WTC11 (cell line): ENCODE measurements around the gene ITIH5. TPM values are rescaled to one million over a fixed set of nuclear protein-coding genes. Genes with fewer than 3 reads are reported as not detected.

Experiments used
- ATAC-seq: fragments of 200-7000 bp; cut with Tn5 transposase; 2 replicates; pipeline ENCODE4 v1.10.0; 2021; ENCODE audit warnings: mild to moderate bottlenecking, moderate library complexity
- CTCF ChIA-PET: fragments of 300-600 bp; sonication (Branson Sonifier 250); formaldehyde crosslinking; loops from one replicate; lab custom pipeline; 2021; ENCODE audit warnings: antibody characterized with exemption; lab: Charles Lee
- POLR2A ChIA-PET: fragments of 350-600 bp; sonication (Branson Sonifier 250); formaldehyde crosslinking; loops from one replicate; lab custom pipeline; 2021; ENCODE audit warnings: antibody characterized with exemption; lab: Charles Lee
- DNase-seq: peaks from one replicate; pipeline ENCODE4 v3.0.0; 2021; ENCODE audit warnings: low spot score
- H3K27ac Mint-ChIP-seq: 2 replicates; pipeline ENCODE4 v1.8.0; 2021; ENCODE audit warnings: mixed read lengths
- H3K27me3 Mint-ChIP-seq: 2 replicates; pipeline ENCODE4 v1.8.0; 2021; ENCODE audit warnings: low read depth, mild to moderate bottlenecking, moderate library complexity, mixed read lengths
- H3K36me3 Mint-ChIP-seq: 2 replicates; pipeline ENCODE4 v1.8.0; 2021; ENCODE audit warnings: mixed read lengths
- H3K4me1 Mint-ChIP-seq: 2 replicates; pipeline ENCODE4 v1.8.0; 2022; ENCODE audit warnings: mixed read lengths
- H3K4me3 Mint-ChIP-seq: 2 replicates; pipeline ENCODE4 v1.8.0; 2021; ENCODE audit warnings: mild to moderate bottlenecking, moderate library complexity, mixed read lengths
- H3K9me3 Mint-ChIP-seq: 2 replicates; pipeline ENCODE4 v1.8.0; 2021; ENCODE audit warnings: mixed read lengths
- CREB1 ChIP-seq: sonication (generic); formaldehyde crosslinking; IDR thresholded peaks from 2 replicates; pipeline ENCODE4 v1.8.0; 2023; ENCODE audit warnings: mild to moderate bottlenecking, missing genetic modification reagents
- FOXJ3 ChIP-seq: sonication (generic); formaldehyde crosslinking; IDR thresholded peaks from 2 replicates; pipeline ENCODE4 v1.9.0; 2021; ENCODE audit warnings: missing genetic modification reagents, mild to moderate bottlenecking, borderline replicate concordance
- FOXP1 ChIP-seq: sonication (generic); formaldehyde crosslinking; IDR thresholded peaks from 2 replicates; pipeline ENCODE4 v1.8.0; 2022; ENCODE audit warnings: missing genetic modification reagents, mild to moderate bottlenecking, moderate library complexity, borderline replicate concordance
- NR1H2 ChIP-seq: sonication (generic); formaldehyde crosslinking; IDR thresholded peaks from 2 replicates; pipeline ENCODE4 v1.9.0; 2021; ENCODE audit warnings: mild to moderate bottlenecking, moderate library complexity, missing genetic modification reagents
- NR2C2 ChIP-seq: sonication (generic); formaldehyde crosslinking; IDR thresholded peaks from 2 replicates; pipeline ENCODE4 v1.8.0; 2022; ENCODE audit warnings: mild to moderate bottlenecking, missing genetic modification reagents
- RORB ChIP-seq: fragments of 250-450 bp; sonication (Bioruptor Pico); IDR thresholded peaks from 2 replicates; pipeline ENCODE4 v1.9.0; 2021; ENCODE audit warnings: mild to moderate bottlenecking
- ZNF219 ChIP-seq: sonication (generic); formaldehyde crosslinking; IDR thresholded peaks from 2 replicates; pipeline ENCODE4 v1.8.0; 2023; ENCODE audit warnings: missing genetic modification reagents, mild to moderate bottlenecking, borderline replicate concordance
- total RNA-seq: library from RNA; stranded (reverse); gene quantifications from 3 replicates; pipeline ENCODE4 v1.2.3, GENCODE V29; 2021
- TF ChIP-seq, protein P1 (sequence below): sonication (generic); formaldehyde crosslinking; IDR thresholded peaks from 2 replicates; pipeline ENCODE4 v1.8.1; 2023; ENCODE audit warnings: mild to moderate bottlenecking, missing genetic modification reagents
- TF ChIP-seq, protein P2 (sequence below): fragments of 250-450 bp; sonication (Bioruptor Pico); IDR thresholded peaks from 2 replicates; pipeline ENCODE4 v1.8.0; 2021; ENCODE audit warnings: mild to moderate bottlenecking
- TF ChIP-seq, protein P3 (sequence below): fragments of 250-450 bp; sonication (Bioruptor Pico); conservative IDR thresholded peaks from 2 replicates; pipeline ENCODE4 v1.9.0; 2021; ENCODE audit warnings: mild to moderate bottlenecking
- TF ChIP-seq, protein P4 (sequence below): fragments of 250-450 bp; sonication (Bioruptor Pico); IDR thresholded peaks from 2 replicates; pipeline ENCODE4 v2.1.2; 2022; ENCODE audit warnings: mild to moderate bottlenecking, moderate library complexity
- TF ChIP-seq, protein P5 (sequence below): fragments of 200-600 bp; IDR thresholded peaks from 2 replicates; pipeline ENCODE4 v1.8.0; 2022; ENCODE audit warnings: antibody characterized with exemption
- TF ChIP-seq, protein P6 (sequence below): sonication (generic); formaldehyde crosslinking; IDR thresholded peaks from 2 replicates; pipeline ENCODE4 v1.8.1; 2022; ENCODE audit warnings: low read depth, mild to moderate bottlenecking, moderate library complexity, missing genetic modification reagents, borderline replicate concordance
- TF ChIP-seq, protein P7 (sequence below): sonication (generic); formaldehyde crosslinking; IDR thresholded peaks from 2 replicates; pipeline ENCODE4 v1.8.1; 2022; ENCODE audit warnings: mild to moderate bottlenecking, missing genetic modification reagents, moderate library complexity, borderline replicate concordance
- TF ChIP-seq, protein P8 (sequence below): sonication (generic); formaldehyde crosslinking; conservative IDR thresholded peaks from 2 replicates; pipeline ENCODE4 v1.8.1; 2023; ENCODE audit warnings: mild to moderate bottlenecking, low read depth, missing genetic modification reagents, moderate library complexity

ITIH5 gene
- total RNA-seq, 1 experiment from 2014 or later = 3.1 TPM

DNA sequence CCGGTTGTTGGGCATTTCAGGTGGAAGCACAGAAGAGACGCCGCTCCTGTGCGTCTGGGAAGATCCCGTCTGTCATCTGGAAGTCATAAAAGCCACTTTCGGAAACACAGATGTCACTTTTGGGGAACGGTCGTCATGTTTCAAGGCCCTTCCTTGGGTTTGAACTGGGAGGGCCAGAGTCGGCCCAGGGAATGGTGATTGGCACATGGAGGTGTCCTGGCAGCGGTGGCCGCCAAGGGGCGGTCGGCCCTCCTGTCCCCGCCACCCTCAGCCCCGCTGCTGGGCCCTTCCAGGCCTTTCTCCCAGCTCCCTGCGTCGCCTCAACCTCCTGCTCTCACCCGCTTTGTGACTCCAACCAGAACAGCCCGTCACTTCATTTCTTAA, 140.8 kb downstream of the ITIH5 start (continued):
- TF ChIP-seq, protein P1, sequence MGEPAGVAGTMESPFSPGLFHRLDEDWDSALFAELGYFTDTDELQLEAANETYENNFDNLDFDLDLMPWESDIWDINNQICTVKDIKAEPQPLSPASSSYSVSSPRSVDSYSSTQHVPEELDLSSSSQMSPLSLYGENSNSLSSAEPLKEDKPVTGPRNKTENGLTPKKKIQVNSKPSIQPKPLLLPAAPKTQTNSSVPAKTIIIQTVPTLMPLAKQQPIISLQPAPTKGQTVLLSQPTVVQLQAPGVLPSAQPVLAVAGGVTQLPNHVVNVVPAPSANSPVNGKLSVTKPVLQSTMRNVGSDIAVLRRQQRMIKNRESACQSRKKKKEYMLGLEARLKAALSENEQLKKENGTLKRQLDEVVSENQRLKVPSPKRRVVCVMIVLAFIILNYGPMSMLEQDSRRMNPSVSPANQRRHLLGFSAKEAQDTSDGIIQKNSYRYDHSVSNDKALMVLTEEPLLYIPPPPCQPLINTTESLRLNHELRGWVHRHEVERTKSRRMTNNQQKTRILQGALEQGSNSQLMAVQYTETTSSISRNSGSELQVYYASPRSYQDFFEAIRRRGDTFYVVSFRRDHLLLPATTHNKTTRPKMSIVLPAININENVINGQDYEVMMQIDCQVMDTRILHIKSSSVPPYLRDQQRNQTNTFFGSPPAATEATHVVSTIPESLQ (CRISPR knock-in tag) = no peak
- TF ChIP-seq FOXJ3 (CRISPR knock-in tag) = no peak
- TF ChIP-seq, protein P2, sequence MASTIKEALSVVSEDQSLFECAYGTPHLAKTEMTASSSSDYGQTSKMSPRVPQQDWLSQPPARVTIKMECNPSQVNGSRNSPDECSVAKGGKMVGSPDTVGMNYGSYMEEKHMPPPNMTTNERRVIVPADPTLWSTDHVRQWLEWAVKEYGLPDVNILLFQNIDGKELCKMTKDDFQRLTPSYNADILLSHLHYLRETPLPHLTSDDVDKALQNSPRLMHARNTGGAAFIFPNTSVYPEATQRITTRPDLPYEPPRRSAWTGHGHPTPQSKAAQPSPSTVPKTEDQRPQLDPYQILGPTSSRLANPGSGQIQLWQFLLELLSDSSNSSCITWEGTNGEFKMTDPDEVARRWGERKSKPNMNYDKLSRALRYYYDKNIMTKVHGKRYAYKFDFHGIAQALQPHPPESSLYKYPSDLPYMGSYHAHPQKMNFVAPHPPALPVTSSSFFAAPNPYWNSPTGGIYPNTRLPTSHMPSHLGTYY (CRISPR knock-in tag) = no peak

DNA sequence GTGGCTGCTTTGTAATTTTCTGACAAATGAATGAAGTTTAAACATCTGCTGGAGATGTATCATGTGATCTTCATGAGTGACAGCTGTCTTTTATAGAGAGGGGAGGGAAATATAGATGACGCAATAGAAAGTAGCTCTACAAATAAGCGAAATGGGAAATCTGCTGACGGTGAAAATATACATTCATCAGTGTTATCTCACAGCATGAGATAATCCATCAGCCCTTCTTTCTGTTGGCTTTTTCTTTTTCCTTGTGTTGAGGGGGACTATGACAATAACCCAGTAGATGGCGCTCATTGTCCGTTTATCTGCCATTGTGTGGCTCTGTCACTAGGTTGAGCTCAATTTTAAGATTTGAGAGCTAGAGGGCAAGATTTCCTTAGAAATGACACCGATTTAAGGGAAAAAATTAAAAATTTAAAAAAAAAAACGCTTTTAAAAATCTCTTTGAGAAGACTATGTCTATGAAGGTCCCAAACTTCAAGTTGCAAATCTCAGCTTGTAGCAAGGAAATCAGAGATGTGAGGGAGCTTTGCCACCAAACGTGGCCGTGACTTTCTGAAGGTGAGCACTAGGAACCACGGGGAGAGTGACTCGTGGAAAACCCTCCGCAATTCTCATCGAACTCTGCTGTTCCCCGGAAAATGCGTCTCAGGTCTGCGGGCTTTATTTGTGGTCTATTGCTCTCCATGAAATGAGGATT, 141.3 kb downstream of the ITIH5 start:
- Mint-ChIP-seq H3K9me3 (no peaks in the 10 kb centered on the region), H3K27ac (no peak overlapping the region), H3K4me3 (no peak overlapping the region), H3K4me1 (peaks cover 4% of the 10 kb centered on the region; the same call in 1 of the 2 replicates), H3K36me3 (no peaks in the 10 kb centered on the region), H3K27me3 (no peaks in the 10 kb centered on the region; the same call in 1 of the 2 replicates)
- CTCF ChIA-PET = interaction anchor here (0.5 to 2.2 kb wide), 66 partner anchors 9 to 1787 kb away, joined by 3 to 96 read pairs (median 4); partner anchors contain the start of genes ATP5F1C, ITIH2, ITIH5 and KIN
- POLR2A ChIA-PET = interaction anchor here (0.7 to 1.0 kb wide), 2 partner anchors 161 to 1381 kb away, joined by 3 to 9 read pairs; no protein-coding TSS in a partner anchor
- TF ChIP-seq, protein P3, sequence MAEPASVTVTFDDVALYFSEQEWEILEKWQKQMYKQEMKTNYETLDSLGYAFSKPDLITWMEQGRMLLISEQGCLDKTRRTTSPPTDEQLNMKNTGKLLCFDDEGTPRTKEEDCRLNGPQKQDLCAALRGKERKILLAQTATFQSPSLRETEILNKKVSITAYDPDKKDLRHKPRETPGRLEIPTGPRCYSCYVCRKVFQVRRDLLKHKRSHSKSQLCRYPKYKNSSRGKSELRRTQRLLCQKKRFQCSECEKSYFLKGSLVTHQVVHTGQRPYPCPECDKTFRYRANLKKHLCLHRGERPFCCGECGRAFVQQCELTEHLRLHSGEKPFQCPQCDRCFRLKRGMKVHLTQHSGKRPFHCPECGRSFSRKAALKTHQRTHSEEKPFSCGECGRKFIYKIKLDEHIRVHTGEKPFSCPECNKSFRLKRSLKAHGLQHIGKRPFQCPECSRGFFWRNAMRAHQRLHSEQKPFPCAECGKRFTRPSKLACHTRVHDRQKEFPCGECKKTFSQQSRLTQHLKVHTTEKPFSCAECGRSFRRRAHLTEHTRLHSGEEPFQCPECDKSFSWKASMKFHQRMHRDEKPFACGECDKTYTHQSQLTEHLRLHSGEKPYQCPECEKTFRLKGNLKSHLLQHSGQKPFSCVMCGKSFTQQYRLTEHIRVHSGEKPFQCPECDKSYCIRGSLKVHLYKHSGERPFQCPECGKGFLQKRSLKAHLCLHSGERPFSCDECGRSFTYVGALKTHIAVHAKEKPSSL (CRISPR knock-in tag) = no peak
- TF ChIP-seq, protein P4, sequence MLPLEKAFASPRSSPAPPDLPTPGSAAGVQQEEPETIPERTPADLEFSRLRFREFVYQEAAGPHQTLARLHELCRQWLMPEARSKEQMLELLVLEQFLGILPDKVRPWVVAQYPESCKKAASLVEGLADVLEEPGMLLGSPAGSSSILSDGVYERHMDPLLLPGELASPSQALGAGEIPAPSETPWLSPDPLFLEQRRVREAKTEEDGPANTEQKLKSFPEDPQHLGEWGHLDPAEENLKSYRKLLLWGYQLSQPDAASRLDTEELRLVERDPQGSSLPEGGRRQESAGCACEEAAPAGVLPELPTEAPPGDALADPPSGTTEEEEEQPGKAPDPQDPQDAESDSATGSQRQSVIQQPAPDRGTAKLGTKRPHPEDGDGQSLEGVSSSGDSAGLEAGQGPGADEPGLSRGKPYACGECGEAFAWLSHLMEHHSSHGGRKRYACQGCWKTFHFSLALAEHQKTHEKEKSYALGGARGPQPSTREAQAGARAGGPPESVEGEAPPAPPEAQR (CRISPR knock-in tag) = no peak
- TF ChIP-seq, protein P5, sequence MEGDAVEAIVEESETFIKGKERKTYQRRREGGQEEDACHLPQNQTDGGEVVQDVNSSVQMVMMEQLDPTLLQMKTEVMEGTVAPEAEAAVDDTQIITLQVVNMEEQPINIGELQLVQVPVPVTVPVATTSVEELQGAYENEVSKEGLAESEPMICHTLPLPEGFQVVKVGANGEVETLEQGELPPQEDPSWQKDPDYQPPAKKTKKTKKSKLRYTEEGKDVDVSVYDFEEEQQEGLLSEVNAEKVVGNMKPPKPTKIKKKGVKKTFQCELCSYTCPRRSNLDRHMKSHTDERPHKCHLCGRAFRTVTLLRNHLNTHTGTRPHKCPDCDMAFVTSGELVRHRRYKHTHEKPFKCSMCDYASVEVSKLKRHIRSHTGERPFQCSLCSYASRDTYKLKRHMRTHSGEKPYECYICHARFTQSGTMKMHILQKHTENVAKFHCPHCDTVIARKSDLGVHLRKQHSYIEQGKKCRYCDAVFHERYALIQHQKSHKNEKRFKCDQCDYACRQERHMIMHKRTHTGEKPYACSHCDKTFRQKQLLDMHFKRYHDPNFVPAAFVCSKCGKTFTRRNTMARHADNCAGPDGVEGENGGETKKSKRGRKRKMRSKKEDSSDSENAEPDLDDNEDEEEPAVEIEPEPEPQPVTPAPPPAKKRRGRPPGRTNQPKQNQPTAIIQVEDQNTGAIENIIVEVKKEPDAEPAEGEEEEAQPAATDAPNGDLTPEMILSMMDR = peak; percentile 66
- TF ChIP-seq, protein P6, sequence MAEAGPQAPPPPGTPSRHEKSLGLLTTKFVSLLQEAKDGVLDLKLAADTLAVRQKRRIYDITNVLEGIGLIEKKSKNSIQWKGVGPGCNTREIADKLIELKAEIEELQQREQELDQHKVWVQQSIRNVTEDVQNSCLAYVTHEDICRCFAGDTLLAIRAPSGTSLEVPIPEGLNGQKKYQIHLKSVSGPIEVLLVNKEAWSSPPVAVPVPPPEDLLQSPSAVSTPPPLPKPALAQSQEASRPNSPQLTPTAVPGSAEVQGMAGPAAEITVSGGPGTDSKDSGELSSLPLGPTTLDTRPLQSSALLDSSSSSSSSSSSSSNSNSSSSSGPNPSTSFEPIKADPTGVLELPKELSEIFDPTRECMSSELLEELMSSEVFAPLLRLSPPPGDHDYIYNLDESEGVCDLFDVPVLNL (CRISPR knock-in tag) = no peak
- ATAC-seq (peak; percentile 79), DNase-seq (peak; percentile 67)

DNA sequence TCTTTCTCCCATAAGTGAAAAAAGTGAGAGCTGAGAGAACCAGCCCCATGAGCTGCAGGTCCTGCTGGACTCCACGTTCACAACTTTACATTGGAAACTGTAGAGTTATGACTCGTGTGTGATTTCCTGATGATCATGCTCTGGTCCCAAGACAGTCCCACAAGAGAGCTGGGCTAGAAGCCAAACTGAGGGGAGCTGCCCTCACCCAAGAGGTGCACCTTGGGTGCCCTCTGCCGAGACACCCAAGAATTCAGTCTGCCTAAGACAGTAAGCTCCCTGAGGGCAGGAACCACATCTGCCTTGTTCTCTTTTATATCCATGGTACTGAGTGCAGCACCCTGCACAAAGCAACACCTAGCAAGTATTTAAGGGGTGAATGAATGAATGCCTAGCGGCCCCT, 143.1 kb downstream of the ITIH5 start:
- H3K36me3 Mint-ChIP-seq = no peaks in the 10 kb centered on the region
- ATAC-seq (no peak), DNase-seq (no peak)
- H3K9me3 Mint-ChIP-seq = no peaks in the 10 kb centered on the region
- ChIA-PET POLR2A (no interaction called here), CTCF (interaction anchor here (1.0 to 2.2 kb wide), 2 partner anchors 28 to 100 kb away, joined by 3 to 4 read pairs; no protein-coding TSS in a partner anchor)
- no peak overlapping the region for H3K4me3 Mint-ChIP-seq
- no peak overlapping the region for H3K27ac Mint-ChIP-seq
- H3K4me1 Mint-ChIP-seq = peaks cover 4% of the 10 kb centered on the region; the same call in 1 of the 2 replicates
- H3K27me3 Mint-ChIP-seq = no peaks in the 10 kb centered on the region; the same call in 1 of the 2 replicates
- TF ChIP-seq FOXP1 (CRISPR knock-in tag) (no peak), NR1H2 (CRISPR knock-in tag) (no peak), NR2C2 (CRISPR knock-in tag) (no peak), CREB1 (CRISPR knock-in tag) (no peak), RORB (CRISPR knock-in tag) (no peak), ZNF219 (no peak)
- TF ChIP-seq, protein P7, sequence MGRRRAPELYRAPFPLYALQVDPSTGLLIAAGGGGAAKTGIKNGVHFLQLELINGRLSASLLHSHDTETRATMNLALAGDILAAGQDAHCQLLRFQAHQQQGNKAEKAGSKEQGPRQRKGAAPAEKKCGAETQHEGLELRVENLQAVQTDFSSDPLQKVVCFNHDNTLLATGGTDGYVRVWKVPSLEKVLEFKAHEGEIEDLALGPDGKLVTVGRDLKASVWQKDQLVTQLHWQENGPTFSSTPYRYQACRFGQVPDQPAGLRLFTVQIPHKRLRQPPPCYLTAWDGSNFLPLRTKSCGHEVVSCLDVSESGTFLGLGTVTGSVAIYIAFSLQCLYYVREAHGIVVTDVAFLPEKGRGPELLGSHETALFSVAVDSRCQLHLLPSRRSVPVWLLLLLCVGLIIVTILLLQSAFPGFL = no peak
- TF ChIP-seq, protein P8, sequence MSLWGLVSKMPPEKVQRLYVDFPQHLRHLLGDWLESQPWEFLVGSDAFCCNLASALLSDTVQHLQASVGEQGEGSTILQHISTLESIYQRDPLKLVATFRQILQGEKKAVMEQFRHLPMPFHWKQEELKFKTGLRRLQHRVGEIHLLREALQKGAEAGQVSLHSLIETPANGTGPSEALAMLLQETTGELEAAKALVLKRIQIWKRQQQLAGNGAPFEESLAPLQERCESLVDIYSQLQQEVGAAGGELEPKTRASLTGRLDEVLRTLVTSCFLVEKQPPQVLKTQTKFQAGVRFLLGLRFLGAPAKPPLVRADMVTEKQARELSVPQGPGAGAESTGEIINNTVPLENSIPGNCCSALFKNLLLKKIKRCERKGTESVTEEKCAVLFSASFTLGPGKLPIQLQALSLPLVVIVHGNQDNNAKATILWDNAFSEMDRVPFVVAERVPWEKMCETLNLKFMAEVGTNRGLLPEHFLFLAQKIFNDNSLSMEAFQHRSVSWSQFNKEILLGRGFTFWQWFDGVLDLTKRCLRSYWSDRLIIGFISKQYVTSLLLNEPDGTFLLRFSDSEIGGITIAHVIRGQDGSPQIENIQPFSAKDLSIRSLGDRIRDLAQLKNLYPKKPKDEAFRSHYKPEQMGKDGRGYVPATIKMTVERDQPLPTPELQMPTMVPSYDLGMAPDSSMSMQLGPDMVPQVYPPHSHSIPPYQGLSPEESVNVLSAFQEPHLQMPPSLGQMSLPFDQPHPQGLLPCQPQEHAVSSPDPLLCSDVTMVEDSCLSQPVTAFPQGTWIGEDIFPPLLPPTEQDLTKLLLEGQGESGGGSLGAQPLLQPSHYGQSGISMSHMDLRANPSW (CRISPR knock-in tag) = no peak
